Stimulated activated CD8-positive, alpha-beta memory T cell treated with anti-CD3 and anti-CD28 coated beads, Interleukin-4, amount 100 ng/mL, for 24 hours (primary cell): ENCODE data around the gene TBC1D19.
"Not testable (repeated sequence)": the region's sequence is repeated elsewhere in the genome, so short reads cannot be mapped to it uniquely, and the experiment has no call there.

ENCODE experiments used
- DNase-seq: peaks from one replicate; pipeline ENCODE4 v3.0.0-alpha.2; 2020; ENCODE audit warnings: low read depth

Gene TBC1D19

DNA sequence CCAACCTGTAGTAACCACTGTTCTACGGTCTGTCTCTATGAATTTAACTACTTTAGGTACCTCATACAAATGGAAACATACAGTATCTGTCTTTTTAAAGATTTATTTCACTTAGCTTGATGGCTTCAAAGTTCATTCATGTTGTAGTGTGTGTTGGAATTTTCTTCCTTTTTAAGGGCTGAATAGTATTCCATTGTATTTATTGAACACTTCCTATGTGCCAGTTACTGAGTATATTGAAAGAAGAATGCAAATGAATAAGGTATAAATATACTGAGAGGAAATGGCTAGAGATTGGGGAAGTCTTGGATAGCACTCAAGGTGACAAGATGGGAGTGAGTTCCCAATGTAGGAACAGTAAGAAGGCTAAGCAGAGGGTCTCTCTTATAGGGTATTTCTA lies 17.3 kb downstream of the TBC1D19 start:
- no peak for DNase-seq

DNA sequence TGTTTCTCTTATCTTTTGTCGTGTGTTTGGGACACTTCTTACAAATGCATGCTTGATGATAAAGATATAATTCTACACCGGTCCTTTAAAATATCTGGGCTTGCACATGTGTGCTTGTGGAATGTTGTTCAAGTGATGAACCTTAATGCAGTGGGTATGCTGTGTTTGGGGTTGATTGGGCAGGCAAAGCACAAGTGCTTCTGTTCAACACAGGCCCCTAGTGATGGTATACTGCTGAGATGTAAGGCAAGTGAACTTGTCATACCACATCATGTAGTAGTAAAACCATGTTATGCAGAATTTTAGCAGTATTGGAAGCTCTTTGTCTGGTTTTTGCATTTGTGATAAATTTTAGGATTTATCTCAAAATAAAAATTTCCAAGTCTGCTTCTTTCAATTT lies 23.9 kb downstream of the TBC1D19 start:
- no peak for DNase-seq

- DNase-seq = no peak
These were observed 25.5 kb downstream of the TBC1D19 start for GRCh38 chr4:26609391-26609790.

GRCh38 chr4:26609868-26610267 lies 26.0 kb downstream of the TBC1D19 start:
- no peak for DNase-seq

GRCh38 chr4:26611372-26611771 lies 27.5 kb downstream of the TBC1D19 start:
- DNase-seq = no peak

- no peak for DNase-seq
These were observed 28.0 kb downstream of the TBC1D19 start for GRCh38 chr4:26611885-26612284.

DNA sequence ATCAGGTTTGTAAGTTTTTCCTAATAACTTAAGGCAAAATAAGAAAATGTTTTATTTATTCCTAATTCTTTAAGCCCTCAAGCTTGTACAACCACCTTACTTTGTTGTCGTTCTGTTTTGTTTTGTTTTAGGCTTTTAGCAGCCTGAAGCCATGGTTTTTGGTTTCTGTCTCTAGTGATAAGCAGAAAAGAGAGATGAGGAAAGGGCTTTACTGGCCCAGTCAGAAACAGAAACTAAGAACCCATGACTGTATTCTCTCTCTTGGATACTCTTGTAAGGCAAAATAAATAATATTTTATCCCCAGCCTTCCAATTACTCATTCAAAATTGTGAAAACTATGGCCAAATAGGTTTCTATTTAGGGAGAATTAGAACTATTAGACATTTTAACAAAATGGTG lies 29.4 kb downstream of the TBC1D19 start:
- no peak for DNase-seq

GRCh38 chr4:26613735-26614134 lies 29.9 kb downstream of the TBC1D19 start:
- no peak for DNase-seq

- DNase-seq = no peak
These were observed 35.9 kb downstream of the TBC1D19 start for GRCh38 chr4:26619784-26620183.

- no peak for DNase-seq
These were observed 37.5 kb downstream of the TBC1D19 start for GRCh38 chr4:26621366-26621765.

DNA sequence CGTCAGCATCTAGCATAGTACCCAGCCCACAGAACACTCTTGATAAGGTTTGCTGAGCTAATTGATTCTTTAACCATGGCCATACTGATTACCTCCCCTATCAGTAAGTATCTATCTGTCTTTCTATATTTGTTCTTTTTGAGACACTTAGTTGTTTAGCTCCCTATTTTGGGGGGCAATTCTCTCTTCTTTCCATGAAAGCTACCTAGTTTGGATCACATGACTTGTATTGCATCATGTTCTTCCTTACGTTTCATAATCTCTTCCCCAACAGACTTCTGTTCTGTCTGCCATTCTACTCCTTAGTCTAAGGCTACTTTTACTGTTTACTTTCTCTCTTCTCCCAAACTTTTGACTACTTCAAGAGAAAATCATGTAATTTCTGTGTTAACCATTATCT lies 39.0 kb downstream of the TBC1D19 start:
- no peak for DNase-seq

- DNase-seq = not testable (repeated sequence)
These were observed 42.8 kb downstream of the TBC1D19 start for GRCh38 chr4:26626658-26627057.

- DNase-seq = no peak
These were observed 49.0 kb downstream of the TBC1D19 start for GRCh38 chr4:26632916-26633315.

DNA sequence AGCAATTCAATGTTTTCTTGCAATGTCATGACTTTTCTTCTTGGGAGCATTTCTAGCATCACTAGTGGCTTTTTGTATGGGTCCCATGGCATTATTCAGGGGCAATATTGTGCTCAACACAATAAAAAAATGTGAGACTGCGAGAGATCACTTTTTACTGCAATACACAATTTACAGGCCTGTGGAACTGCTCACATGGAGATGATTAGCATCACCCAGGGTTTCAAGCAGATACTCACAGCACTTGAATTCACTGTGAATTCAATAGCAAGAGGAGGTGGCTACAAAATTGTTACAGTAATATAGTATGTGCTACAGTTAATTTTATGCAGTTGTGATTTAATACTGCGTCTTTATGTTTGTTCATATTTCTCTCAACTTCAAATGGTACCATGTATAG lies 50.4 kb downstream of the TBC1D19 start:
- no peak for DNase-seq

GRCh38 chr4:26636458-26636857 lies 52.6 kb downstream of the TBC1D19 start:
- no peak for DNase-seq

GRCh38 chr4:26640639-26641038 lies 56.8 kb downstream of the TBC1D19 start:
- DNase-seq = not testable (repeated sequence)

DNA sequence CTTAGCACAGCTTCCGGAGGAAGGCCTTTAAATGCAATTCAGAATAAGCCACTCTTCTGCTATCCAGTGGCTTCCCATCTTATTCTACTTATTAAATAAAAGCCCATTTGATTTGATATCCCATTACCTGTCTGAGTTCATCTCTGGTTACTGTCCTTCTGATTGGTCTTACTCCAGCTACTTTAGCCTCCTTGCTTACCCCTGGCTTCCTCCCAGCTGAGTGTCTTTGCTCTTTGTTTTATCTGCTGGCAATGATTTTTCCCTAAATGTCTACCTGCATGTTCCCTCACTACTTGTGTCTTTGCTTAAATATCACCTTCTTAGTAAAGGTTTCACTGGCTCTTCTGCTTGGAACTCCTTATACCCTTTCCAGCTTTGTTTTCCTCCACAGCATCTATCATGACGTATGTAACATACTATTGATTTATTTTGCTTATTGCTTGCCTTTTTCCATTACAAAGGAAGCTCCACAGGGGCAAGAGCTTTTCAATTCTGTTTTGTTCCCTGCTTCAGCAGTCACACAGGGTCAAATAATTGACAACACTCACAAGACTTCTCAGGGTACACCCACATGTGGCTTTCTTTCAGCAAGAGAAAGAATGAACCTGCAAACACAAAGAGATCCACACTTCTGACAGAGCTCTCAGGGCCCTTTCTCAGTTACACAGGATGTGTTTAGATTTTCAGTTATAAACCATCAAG lies 63.8 kb downstream of the TBC1D19 start:
- no peak for DNase-seq

DNA sequence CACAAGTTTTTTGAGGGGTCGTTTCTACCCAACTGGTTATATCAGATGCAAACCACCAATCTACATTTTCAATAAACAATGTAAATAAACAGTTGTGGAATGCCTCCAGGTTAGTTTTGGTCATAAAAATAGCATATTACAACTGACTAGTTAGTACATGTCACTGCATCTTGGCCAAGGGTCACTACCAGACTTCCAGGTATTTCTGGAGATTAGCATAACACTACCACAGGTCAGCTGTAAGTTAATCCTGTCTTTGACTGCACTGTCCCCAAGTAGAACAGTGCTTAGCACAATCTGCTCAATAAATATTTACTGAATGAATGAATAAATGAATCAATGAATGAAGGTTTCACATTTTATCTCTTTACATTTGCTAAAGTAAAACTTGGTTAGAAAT lies 64.4 kb downstream of the TBC1D19 start:
- DNase-seq = no peak

- DNase-seq = no peak
These were observed 76.4 kb downstream of the TBC1D19 start for GRCh38 chr4:26660261-26660660.

DNA sequence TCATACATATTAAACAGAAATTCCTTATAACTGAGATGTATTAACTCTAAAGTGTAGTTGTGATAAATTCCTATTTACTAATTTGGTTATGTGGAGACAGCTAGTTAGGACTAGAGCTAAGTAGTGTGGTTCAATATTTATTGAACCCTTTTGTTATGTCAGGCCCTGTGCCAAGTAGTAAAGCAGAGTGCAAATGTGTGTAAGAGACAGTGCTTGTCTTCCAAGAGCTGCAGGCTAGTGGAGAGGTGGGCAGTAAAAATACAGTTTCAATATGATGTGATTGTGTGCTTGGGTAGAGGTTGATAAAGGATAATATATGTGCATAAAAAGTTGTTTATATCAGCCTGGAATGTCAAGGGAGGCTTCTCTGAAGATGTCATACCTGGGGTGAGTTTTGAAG lies 80.0 kb downstream of the TBC1D19 start:
- no peak for DNase-seq

DNA sequence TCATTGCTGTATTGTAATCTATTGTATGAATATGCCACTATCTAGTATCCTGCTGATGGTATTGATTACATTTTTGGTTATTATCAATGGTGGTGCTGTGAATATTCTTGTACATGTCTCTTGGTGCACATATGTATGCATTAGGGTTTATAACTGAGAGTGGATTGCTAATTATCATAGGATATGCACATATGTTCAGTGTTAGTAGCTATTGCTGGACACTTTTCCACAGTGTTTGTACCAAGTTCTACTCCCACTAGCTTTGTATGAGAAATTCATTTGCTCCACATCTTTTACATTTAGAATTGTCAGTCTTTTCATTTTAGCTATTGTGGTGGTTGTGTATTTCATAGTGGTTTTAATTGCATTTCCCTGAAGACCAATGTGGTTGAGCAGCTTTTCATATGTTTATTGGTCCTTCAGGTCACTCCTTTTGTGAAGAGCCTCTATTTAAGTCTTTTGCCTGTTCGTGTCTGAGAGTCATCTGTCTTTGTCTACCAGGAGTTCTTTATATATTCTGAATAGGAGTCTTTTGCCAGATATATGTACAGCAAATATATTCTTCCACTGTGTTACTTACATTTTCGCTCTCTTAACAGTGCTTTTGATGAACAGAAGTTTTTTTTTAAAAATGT lies 87.1 kb downstream of the TBC1D19 start:
- no peak for DNase-seq

DNA sequence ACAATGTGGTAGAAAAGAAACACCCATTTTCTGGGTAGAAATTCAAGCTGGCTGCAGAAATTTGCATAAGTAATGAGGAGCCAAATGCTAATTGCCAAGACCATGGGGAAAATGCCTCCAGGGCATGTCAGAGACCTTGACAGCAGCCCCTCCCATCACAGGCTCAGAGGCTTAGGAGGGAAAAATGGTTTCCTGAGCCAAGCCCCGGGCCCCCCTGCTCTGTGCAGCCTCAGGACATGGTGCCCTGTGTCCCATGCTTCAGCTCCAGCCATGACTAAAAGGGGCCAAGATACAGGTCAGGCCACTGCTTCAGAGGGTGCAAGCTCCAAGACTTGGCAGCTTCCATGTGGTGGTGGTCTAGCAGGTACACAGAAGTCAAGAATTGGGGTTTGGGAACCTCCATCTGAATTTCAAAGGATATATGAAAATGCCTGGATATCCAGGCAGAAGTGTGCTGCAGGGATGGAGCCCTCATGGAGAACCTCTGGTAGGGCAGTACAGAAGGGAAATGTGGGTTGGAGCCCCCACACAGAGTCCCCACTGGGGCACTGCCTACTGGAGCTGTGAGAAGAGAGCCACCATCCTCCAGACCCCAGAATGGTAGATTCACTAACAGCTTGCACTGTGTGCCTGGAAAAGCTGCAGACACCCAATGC lies 95.3 kb downstream of the TBC1D19 start:
- DNase-seq = not testable (repeated sequence)

DNA sequence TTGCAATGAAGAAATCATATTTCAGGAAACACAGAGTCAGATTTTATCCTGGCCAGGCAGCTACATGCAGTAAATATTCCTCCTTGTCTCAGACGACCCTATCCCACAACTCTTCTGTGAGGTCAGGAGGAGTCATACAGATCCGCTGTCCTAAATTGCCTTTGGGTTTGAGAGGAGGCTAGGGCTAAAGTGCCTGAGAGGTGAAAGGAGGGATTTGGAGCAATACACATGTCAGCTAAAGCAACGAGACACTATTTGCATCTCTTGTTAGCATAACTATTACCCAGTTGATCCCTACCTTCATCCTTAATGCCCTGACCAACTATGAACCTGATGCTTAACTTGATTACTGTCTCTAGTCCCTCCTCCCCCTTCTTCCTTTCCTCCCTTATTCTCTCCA lies 98.6 kb downstream of the TBC1D19 start:
- no peak for DNase-seq

GRCh38 chr4:26685250-26685649 lies 101.4 kb downstream of the TBC1D19 start:
- DNase-seq = no peak
